ENCODE results near the gene HTR3D. TPM values are rescaled to one million over a fixed set of nuclear protein-coding genes. Genes with fewer than 3 reads are reported as not detected.
"Not testable (repeated sequence)": the region's sequence is repeated elsewhere in the genome, so short reads cannot be mapped to it uniquely, and the experiment has no call there.

HTR3D gene
- total RNA-seq, 6 experiments from 2014 or later, result not detected

- DNase-seq, result no peak
- Histone ChIP-seq H3K27ac (no peak overlapping the region), H3K27me3 (no peaks in the 10 kb centered on the region), H3K4me1 (no peaks in the 10 kb centered on the region), H3K9me3 (no peaks in the 10 kb centered on the region), H3K4me3 (no peak overlapping the region), H3K36me3 (no peaks in the 10 kb centered on the region)
- TF ChIP-seq, protein P1, sequence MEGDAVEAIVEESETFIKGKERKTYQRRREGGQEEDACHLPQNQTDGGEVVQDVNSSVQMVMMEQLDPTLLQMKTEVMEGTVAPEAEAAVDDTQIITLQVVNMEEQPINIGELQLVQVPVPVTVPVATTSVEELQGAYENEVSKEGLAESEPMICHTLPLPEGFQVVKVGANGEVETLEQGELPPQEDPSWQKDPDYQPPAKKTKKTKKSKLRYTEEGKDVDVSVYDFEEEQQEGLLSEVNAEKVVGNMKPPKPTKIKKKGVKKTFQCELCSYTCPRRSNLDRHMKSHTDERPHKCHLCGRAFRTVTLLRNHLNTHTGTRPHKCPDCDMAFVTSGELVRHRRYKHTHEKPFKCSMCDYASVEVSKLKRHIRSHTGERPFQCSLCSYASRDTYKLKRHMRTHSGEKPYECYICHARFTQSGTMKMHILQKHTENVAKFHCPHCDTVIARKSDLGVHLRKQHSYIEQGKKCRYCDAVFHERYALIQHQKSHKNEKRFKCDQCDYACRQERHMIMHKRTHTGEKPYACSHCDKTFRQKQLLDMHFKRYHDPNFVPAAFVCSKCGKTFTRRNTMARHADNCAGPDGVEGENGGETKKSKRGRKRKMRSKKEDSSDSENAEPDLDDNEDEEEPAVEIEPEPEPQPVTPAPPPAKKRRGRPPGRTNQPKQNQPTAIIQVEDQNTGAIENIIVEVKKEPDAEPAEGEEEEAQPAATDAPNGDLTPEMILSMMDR (IDR thresholded peaks at IDR 0.05), result no peak
- intact Hi-C loops (cut with DNase I), result no loop called here
- peak in 1 of 4 donors; percentile 23 for ATAC-seq
- 82% methylated on average over 3 of the region's 5 CpGs for WGBS (ENCODE audit: insufficient coverage, low coverage, low lambda C conversion rate, missing lambda C conversion rate)
These were observed 36.8 kb downstream of the HTR3D start for GRCh38 chr3:184068344-184068743.

DNA sequence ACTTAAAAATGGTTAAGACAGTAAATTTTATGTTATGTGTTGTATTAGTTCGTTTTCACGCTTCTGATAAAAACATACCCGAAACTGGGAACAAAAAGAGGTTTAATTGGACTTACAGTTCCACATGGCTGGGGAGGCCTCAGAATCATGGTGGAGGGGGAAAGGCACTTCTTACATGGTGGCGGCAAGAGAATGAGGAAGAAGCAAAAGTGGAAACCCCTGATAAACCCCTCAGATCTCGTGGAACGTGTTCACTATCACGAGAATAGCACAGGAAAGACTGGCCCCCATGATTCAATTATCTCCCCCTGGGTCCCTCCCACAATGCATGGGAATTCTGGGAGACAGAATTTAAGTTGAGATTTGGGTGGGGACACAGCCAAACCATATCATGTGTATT is 39.6 kb downstream of the HTR3D start:
- H3K36me3 ChIP-seq; H3K9me3 ChIP-seq; DNase-seq; H3K27ac ChIP-seq; H3K4me3 ChIP-seq; H3K27me3 ChIP-seq; intact Hi-C loops (cut with DNase I); ATAC-seq; H3K4me1 ChIP-seq: not testable (repeated sequence)
- 78% methylated on average over 7 of the region's 7 CpGs for WGBS (ENCODE audit: insufficient coverage, low coverage, low lambda C conversion rate, missing lambda C conversion rate)

DNA sequence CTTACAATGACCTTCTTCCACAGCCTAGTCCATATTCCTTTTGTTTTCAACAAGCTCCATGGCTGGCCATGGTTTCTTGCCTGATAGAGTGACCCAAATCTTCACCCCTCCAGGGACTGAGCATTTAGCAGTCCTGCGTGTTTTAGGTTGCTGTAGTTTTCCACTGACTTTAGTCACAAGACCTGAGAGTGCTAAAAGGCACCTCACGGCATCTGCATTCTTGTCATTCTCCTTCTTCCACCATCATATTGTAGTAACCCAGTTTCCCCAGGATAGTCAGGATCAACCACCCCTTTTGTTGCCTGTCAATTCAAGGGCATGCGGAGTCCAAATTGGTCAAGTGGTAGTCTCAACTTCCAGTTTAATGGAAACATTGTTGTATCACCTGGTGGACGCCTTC is 42.1 kb downstream of the HTR3D start:
- ATAC-seq, result no peak
- 60% methylated on average over 4 of the region's 4 CpGs for WGBS (ENCODE audit: insufficient coverage, low coverage, low lambda C conversion rate, missing lambda C conversion rate)
- Histone ChIP-seq H3K4me3 (no peak overlapping the region), H3K27ac (no peak overlapping the region), H3K27me3 (no peaks in the 10 kb centered on the region), H3K9me3 (no peaks in the 10 kb centered on the region), H3K4me1 (no peaks in the 10 kb centered on the region), H3K36me3 (no peaks in the 10 kb centered on the region)
- TF ChIP-seq POLR2A (IDR thresholded peaks at IDR 0.05), result no peak
- TF ChIP-seq, protein P1 (IDR thresholded peaks at IDR 0.05), result no peak
- intact Hi-C loops (cut with DNase I), result no loop called here
- no peak for DNase-seq

GRCh38 chr3:184075901-184076300 is 44.4 kb downstream of the HTR3D start:
- Histone ChIP-seq H3K4me3 (no peak overlapping the region), H3K9me3 (no peaks in the 10 kb centered on the region), H3K27me3 (no peaks in the 10 kb centered on the region), H3K4me1 (no peaks in the 10 kb centered on the region), H3K36me3 (no peaks in the 10 kb centered on the region), H3K27ac (no peak overlapping the region)
- ATAC-seq, result no peak
- TF ChIP-seq POLR2A (IDR thresholded peaks at IDR 0.05), result no peak
- TF ChIP-seq, protein P1 (IDR thresholded peaks at IDR 0.05), result no peak
- 86% methylated on average over 5 of the region's 6 CpGs for WGBS (ENCODE audit: insufficient coverage, low coverage, low lambda C conversion rate, missing lambda C conversion rate)
- DNase-seq, result no peak
- intact Hi-C loops (cut with DNase I), result no loop called here

DNA sequence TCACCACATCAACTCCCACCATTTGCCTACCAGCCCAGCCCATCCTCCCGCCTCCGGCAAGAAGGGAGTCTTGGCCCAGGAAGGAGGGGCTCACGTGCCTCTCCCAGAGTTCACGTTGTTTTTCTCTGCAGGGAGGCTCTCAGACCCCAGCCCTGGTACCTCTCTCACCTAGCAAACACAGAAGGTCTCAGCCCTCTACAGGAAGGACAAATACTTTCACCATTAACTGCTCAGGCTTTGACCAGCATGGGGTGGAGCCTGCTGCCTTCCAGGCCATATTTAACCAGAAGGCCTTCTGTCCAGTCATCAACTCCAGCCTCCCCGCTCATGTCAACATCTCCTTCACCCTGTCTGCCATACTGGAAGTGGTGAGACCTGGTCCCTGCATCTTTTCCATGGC is 46.3 kb downstream of the HTR3D start:
- Histone ChIP-seq H3K4me3 (no peak overlapping the region), H3K9me3 (no peaks in the 10 kb centered on the region), H3K4me1 (no peaks in the 10 kb centered on the region), H3K27me3 (no peaks in the 10 kb centered on the region), H3K27ac (no peak overlapping the region), H3K36me3 (no peaks in the 10 kb centered on the region)
- intact Hi-C loops (cut with DNase I), result no loop called here
- no peak for TF ChIP-seq POLR2A (IDR thresholded peaks at IDR 0.05)
- ATAC-seq, result no peak
- no peak for DNase-seq
- WGBS (ENCODE audit: insufficient coverage, low coverage, low lambda C conversion rate, missing lambda C conversion rate), result 93% methylated on average over 2 of the region's 5 CpGs

GRCh38 chr3:184078851-184079250 is 47.3 kb downstream of the HTR3D start:
- intact Hi-C loops (cut with DNase I), result no loop called here
- Histone ChIP-seq H3K36me3 (no peaks in the 10 kb centered on the region), H3K4me1 (no peaks in the 10 kb centered on the region), H3K27me3 (no peaks in the 10 kb centered on the region), H3K4me3 (no peak overlapping the region), H3K9me3 (no peaks in the 10 kb centered on the region), H3K27ac (no peak overlapping the region)
- no peak for TF ChIP-seq POLR2A (IDR thresholded peaks at IDR 0.05)
- TF ChIP-seq, protein P1 (IDR thresholded peaks at IDR 0.05), result no peak
- DNase-seq (no peak), ATAC-seq (no peak)
- WGBS (ENCODE audit: insufficient coverage, low coverage, low lambda C conversion rate, missing lambda C conversion rate), result 91% methylated on average over 3 of the region's 3 CpGs
